Right lobe of liver (tissue), 6 donors: ENCODE measurements around the gene GPR84. TPM values are rescaled to one million over a fixed set of nuclear protein-coding genes. Genes with fewer than 3 reads are reported as not detected.

Source experiments
- ATAC-seq, 4 donors: fragments of 200-7000 bp; cut with Tn5 transposase; one replicate each; pipeline ENCODE4 v1.9.1; 2020; ENCODE audit warnings: mild to moderate bottlenecking in 4 of 4, moderate library complexity in 4 of 4
- DNase-seq, 3 donors: peaks; one replicate each; pipeline ENCODE4 v3.0.0-alpha.2; 2020
- H3K27ac ChIP-seq, 3 donors: fragments of 200-600 bp; one replicate each; pipeline ENCODE4 v1.8.0; 2022
- H3K27me3 ChIP-seq, 2 donors: fragments of 200-600 bp; one replicate each; pipeline ENCODE4 v1.8.0; 2022
- H3K36me3 ChIP-seq, 4 donors: fragments of 200-600 bp; sonication (generic) in 1 of 4; one replicate each; pipeline versions ENCODE4 v1.5.1 to v1.8.0; 2017 to 2022; ENCODE audit warnings: control low read depth in 1 of 4
- H3K4me1 ChIP-seq, 4 donors: fragments of 200-600 bp; sonication (generic) in 1 of 4; one replicate each; pipeline versions ENCODE4 v1.5.1 to v1.8.0; 2017 to 2022; ENCODE audit warnings: control low read depth in 1 of 4
- H3K4me3 ChIP-seq, 3 donors: fragments of 200-600 bp; one replicate each; pipeline ENCODE4 v1.8.0; 2022
- H3K9me3 ChIP-seq, 4 donors: fragments of 200-600 bp; sonication (generic) in 1 of 4; one replicate each; pipeline versions ENCODE4 v1.5.1 to v1.8.0; 2017 to 2022; ENCODE audit warnings: control low read depth in 1 of 4
- POLR2A ChIP-seq: fragments of 450-650 bp; IDR thresholded peaks from one replicate; pipeline ENCODE4 v1.6.1; 2017; ENCODE audit warnings: antibody characterized with exemption, mild to moderate bottlenecking
- WGBS: methylation state at CpG from one replicate; pipeline ENCODE4 v1.1.6; 2018; ENCODE audit warnings: low coverage, low lambda C conversion rate; ENCODE audit not compliant: insufficient coverage; ENCODE audit errors: missing lambda C conversion rate; 5-methylcytosine and 5-hydroxymethylcytosine counted together
- intact Hi-C, 2 donors: fragments of 100-400 bp; cut with DNase I; formaldehyde crosslinking; loops; one replicate each; pipeline versions ENCODE4 v1.11.2 to v1.14.1; 2022
- total RNA-seq, 6 experiments: library from RNA; depleted of rRNA in 2 of 6; stranded (reverse); fragments of >200 nt in 2 of 6; fragmentation: NEBNext Ultra II Directional in 3 of 6; extraction: Animal tissue kit (Norgen Biotek cat#: 25700) in 3 of 6; gene quantifications; one replicate each; pipeline versions ENCODE4 v1.1.0 to v1.2.4, GENCODE V29; 2016 to 2023
- TF ChIP-seq, protein P1 (sequence below), 4 donors: fragments of 200-600 bp in 3 of 4; fragments of 450-650 bp in 1 of 4; IDR thresholded peaks; one replicate each; pipeline versions ENCODE4 v1.5.1 to v1.8.0; 2016 to 2022; ENCODE audit warnings: antibody characterized with exemption in 4 of 4, mild to moderate bottlenecking in 2 of 4
- donor health status: DM: no; HTN: yes; CAD: no.
- donor health status: DM: no; HTN: no; CAD: no.
- donor health status: DM: no; HTN: no; CAD: no.
- donor health status: DM: no; HTN: yes; CAD: no.
- donor health status: DM: no; HTN: yes; CAD: no.

The GPR84 gene
- total RNA-seq, 6 experiments from 2014 or later: 0.35 TPM; not detected in 5

DNA sequence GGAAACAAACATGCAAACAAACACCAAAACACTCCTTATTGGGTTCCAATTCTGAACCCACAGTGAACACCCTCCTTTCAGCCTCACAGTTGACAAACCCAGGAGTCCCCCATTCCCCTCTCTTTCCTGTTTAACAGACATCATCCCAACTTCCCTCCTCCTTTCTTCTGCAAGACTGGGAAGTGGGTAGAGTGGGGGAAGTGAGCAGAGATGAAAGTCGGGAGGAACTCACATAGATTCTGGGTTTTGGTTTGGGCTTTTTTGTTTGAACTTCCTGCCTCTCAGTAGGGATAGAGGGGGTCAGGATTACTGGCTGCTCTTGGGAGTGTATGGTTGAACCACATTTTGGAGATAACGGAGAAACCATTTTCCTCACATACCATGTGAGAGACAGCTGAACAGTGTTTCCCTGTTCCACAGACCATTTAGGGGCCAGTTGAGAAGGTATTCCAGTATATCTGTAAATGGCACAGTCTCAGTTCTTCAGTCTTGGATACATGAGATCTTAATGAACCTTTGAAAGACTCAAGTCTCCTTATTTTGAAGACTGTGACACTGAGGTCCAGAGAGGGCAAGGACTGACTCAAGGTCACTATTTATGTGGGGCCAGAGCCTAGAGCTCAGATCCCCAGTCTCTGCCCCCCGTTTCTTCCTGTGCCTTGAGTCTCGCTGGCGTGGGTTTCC, 3.9 kb upstream of the GPR84 start:
- no peak for TF ChIP-seq POLR2A
- TF ChIP-seq, protein P1, sequence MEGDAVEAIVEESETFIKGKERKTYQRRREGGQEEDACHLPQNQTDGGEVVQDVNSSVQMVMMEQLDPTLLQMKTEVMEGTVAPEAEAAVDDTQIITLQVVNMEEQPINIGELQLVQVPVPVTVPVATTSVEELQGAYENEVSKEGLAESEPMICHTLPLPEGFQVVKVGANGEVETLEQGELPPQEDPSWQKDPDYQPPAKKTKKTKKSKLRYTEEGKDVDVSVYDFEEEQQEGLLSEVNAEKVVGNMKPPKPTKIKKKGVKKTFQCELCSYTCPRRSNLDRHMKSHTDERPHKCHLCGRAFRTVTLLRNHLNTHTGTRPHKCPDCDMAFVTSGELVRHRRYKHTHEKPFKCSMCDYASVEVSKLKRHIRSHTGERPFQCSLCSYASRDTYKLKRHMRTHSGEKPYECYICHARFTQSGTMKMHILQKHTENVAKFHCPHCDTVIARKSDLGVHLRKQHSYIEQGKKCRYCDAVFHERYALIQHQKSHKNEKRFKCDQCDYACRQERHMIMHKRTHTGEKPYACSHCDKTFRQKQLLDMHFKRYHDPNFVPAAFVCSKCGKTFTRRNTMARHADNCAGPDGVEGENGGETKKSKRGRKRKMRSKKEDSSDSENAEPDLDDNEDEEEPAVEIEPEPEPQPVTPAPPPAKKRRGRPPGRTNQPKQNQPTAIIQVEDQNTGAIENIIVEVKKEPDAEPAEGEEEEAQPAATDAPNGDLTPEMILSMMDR (IDR thresholded peaks at IDR 0.05): no peak
- DNase-seq (no peak), ATAC-seq (peak in 1 of 4 donors; percentile 2)
- Histone ChIP-seq H3K4me1 (peaks cover 0 to 12% (median 0%) of the 10 kb centered on the region in 4 donors), H3K36me3 (no peaks in the 10 kb centered on the region), H3K4me3 (peak overlapping the region in 1 of 3 donors; percentile 15), H3K27me3 (no peaks in the 10 kb centered on the region), H3K27ac (no peak overlapping the region), H3K9me3 (no peaks in the 10 kb centered on the region)
- 8% methylated on average over 5 of the region's 5 CpGs for WGBS
- intact Hi-C loops: loop anchor here (10.0 kb wide), 3 partner anchors 73 to 143 kb away; no protein-coding TSS in a partner anchor

DNA sequence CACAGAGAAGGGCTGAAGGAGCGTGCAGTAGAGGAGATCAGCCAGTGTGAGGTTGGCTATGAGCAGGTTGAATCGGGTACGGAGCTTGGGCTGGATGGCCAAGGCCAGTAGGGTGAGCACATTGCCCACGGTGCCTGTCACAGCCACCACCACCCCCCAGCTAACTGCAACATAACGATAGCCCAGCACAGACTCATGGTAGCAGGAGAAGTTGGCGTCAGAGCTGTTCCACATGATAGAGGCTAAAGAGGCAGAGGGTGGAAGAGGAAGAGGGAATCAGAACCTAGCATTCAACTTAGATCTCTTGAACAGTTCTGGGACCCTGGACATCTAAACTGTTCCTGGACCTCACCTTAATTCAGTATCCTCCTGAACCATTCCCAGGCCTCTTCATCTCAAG, 668 bp downstream of the GPR84 start:
- DNase-seq: no peak
- TF ChIP-seq, protein P1 (IDR thresholded peaks at IDR 0.05): no peak
- TF ChIP-seq POLR2A: no peak
- Histone ChIP-seq H3K27ac (no peak overlapping the region), H3K4me3 (no peak overlapping the region), H3K36me3 (no peaks in the 10 kb centered on the region), H3K27me3 (no peaks in the 10 kb centered on the region), H3K4me1 (peaks cover 0 to 4% (median 0%) of the 10 kb centered on the region in 4 donors), H3K9me3 (no peaks in the 10 kb centered on the region)
- WGBS: 80% methylated on average over 2 of the region's 6 CpGs
- no peak for ATAC-seq
- intact Hi-C loops: loop anchor here (5.0 to 10.0 kb wide), 4 partner anchors 69 to 139 kb away; no protein-coding TSS in a partner anchor

DNA sequence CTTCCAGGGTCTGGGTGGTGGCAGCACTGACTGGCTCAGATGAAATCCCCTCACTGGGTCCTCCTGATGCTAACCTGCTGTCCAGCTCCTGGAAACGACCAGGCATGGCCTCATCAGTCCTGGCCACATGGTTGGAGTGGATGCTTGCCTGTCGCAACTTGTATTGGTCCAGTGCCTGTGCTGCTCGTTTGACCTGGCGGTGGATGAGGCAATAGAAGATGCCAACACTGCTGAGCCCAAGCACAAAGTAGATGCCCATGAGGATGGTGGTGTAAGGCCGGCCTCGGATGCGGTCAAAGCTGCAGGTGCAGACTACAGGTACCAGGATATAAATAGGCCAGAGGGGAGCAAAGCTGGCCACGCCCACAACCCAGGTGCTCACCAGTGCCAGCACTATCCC, 1.2 kb downstream of the GPR84 start:
- H3K4me3 ChIP-seq: no peak overlapping the region
- peak in 1 of 4 donors; percentile 20 for ATAC-seq
- H3K4me1 ChIP-seq: peaks cover 0 to 5% (median 0%) of the 10 kb centered on the region in 4 donors
- intact Hi-C loops: loop anchor here (5.0 to 10.0 kb wide), 4 partner anchors 68 to 138 kb away; no protein-coding TSS in a partner anchor
- H3K9me3 ChIP-seq: no peaks in the 10 kb centered on the region
- no peaks in the 10 kb centered on the region for H3K27me3 ChIP-seq
- TF ChIP-seq, protein P1 (IDR thresholded peaks at IDR 0.05): no peak
- no peak for TF ChIP-seq POLR2A
- no peaks in the 10 kb centered on the region for H3K36me3 ChIP-seq
- no peak overlapping the region for H3K27ac ChIP-seq
- 56% methylated on average over 8 of the region's 8 CpGs for WGBS
- DNase-seq: peak in 2 of 3 donors; percentile 38 to 73

DNA sequence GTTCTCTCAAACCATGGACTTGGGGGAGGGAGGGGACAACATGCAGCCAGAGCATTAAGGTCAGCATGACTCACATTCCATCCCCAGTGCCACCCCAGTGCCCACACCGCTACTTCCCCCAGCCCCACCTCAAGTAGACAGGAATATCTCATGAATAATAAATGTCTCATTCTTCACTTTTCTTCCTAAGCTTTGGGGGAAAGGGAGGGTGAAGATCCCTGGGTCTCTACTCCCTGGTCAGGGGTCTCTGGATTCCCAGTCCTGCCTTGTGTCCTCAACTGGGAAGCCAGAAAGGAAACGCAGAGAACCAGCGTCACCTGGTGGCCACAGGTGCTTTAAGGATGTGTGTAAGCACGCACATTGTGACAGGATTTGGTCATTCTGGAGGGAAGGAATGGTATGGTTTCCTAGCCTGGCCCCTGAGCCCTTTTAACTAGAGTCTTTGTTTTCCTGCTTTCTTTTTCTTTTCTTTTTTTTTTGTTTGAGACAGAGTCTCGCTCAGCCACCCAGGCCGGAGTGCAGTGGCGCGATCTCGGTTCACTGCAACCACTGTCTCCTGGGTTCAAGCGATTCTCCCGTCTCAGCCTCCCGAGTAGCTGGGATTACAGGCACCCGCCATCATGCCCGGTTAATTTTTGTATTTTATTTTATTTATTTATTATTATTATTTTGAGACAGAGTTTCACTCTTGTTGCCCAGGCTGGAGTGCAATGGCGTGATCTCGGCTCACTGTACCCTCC, 3.4 kb downstream of the GPR84 start:
- DNase-seq (peak; percentile 79 to 86 (median 81)), ATAC-seq (peak; percentile 42 to 57 (median 50))
- no peak overlapping the region for H3K27ac ChIP-seq
- H3K27me3 ChIP-seq: no peaks in the 10 kb centered on the region
- H3K36me3 ChIP-seq: no peaks in the 10 kb centered on the region
- no peaks in the 10 kb centered on the region for H3K9me3 ChIP-seq
- intact Hi-C loops: loop anchor here (5.0 to 10.0 kb wide), 4 partner anchors 66 to 136 kb away; no protein-coding TSS in a partner anchor
- no peak for TF ChIP-seq POLR2A
- TF ChIP-seq, protein P1 (IDR thresholded peaks at IDR 0.05): peak; percentile 79 to 86 (median 82)
- H3K4me1 ChIP-seq: peaks cover 0 to 7% (median 0%) of the 10 kb centered on the region in 4 donors
- H3K4me3 ChIP-seq: no peak overlapping the region
- 60% methylated on average over 16 of the region's 16 CpGs for WGBS
